Measurements from ENCODE around the gene CCDC6.

Gene CCDC6

GRCh38 chr10:59823751-59824150 lies 82.6 kb downstream of the CCDC6 start:
- TF ChIP-seq SIN3A (IDR thresholded peaks at IDR 0.05; ENCODE audit: borderline replicate concordance, insufficient read depth, low read length): no peak

- no peak for TF ChIP-seq FOXP2 (optimal IDR thresholded peaks at IDR 0.05; ENCODE audit: borderline replicate concordance, extremely low read depth, extremely low read length, insufficient read depth)
- no peak for TF ChIP-seq SIN3A (IDR thresholded peaks at IDR 0.05; ENCODE audit: borderline replicate concordance, insufficient read depth, low read length)
- TF ChIP-seq REST (IDR thresholded peaks at IDR 0.05; ENCODE audit: insufficient read depth in 1 of 2, low read depth in 2 of 2, low read length in 2 of 2): no peak
- no peak for TF ChIP-seq TAF1 (IDR thresholded peaks at IDR 0.05; ENCODE audit: borderline replicate concordance, insufficient read depth, low read length)
- no peak for TF ChIP-seq POLR2AphosphoS5 (IDR thresholded peaks at IDR 0.05; ENCODE audit: low read depth, low read length)
Measured at GRCh38 chr10:59823111-59823510, 83.2 kb downstream of the CCDC6 start.

GRCh38 chr10:59820471-59820870 lies 85.9 kb downstream of the CCDC6 start:
- TF ChIP-seq REST (IDR thresholded peaks at IDR 0.05; ENCODE audit: insufficient read depth in 1 of 2, low read depth in 2 of 2, low read length in 2 of 2) (no peak), POLR2AphosphoS5 (IDR thresholded peaks at IDR 0.05; ENCODE audit: low read depth, low read length) (no peak), TAF1 (IDR thresholded peaks at IDR 0.05; ENCODE audit: borderline replicate concordance, insufficient read depth, low read length) (no peak), FOXP2 (optimal IDR thresholded peaks at IDR 0.05; ENCODE audit: borderline replicate concordance, extremely low read depth, extremely low read length, insufficient read depth) (no peak), SIN3A (IDR thresholded peaks at IDR 0.05; ENCODE audit: borderline replicate concordance, insufficient read depth, low read length) (no peak)

- no peak for TF ChIP-seq TAF1 (IDR thresholded peaks at IDR 0.05; ENCODE audit: borderline replicate concordance, insufficient read depth, low read length)
- TF ChIP-seq POLR2AphosphoS5 (IDR thresholded peaks at IDR 0.05; ENCODE audit: low read depth, low read length): no peak
- no peak for TF ChIP-seq FOXP2 (optimal IDR thresholded peaks at IDR 0.05; ENCODE audit: borderline replicate concordance, extremely low read depth, extremely low read length, insufficient read depth)
- no peak for TF ChIP-seq REST (IDR thresholded peaks at IDR 0.05; ENCODE audit: insufficient read depth in 1 of 2, low read depth in 2 of 2, low read length in 2 of 2)
- no peak for TF ChIP-seq SIN3A (IDR thresholded peaks at IDR 0.05; ENCODE audit: borderline replicate concordance, insufficient read depth, low read length)
Measured at GRCh38 chr10:59819683-59820082, 86.7 kb downstream of the CCDC6 start.

GRCh38 chr10:59819265-59819664 lies 87.1 kb downstream of the CCDC6 start:
- TF ChIP-seq SIN3A (IDR thresholded peaks at IDR 0.05; ENCODE audit: borderline replicate concordance, insufficient read depth, low read length): no peak
- TF ChIP-seq REST (IDR thresholded peaks at IDR 0.05; ENCODE audit: insufficient read depth in 1 of 2, low read depth in 2 of 2, low read length in 2 of 2): no peak
- TF ChIP-seq POLR2AphosphoS5 (IDR thresholded peaks at IDR 0.05; ENCODE audit: low read depth, low read length): no peak
- TF ChIP-seq TAF1 (IDR thresholded peaks at IDR 0.05; ENCODE audit: borderline replicate concordance, insufficient read depth, low read length): no peak
- TF ChIP-seq FOXP2 (optimal IDR thresholded peaks at IDR 0.05; ENCODE audit: borderline replicate concordance, extremely low read depth, extremely low read length, insufficient read depth): no peak

All from PFSK-1 (cell line).